GM19324 (cell line): ENCODE results near the gene ST14.
"Not testable (repeated sequence)": the region's sequence is repeated elsewhere in the genome, so short reads cannot be mapped to it uniquely, and the experiment has no call there.

ENCODE experiments used
- ATAC-seq: cut with Tn5 transposase; IDR thresholded peaks from one replicate; pipeline ENCODE4 v1.9.1; 2021; ENCODE audit warnings: mild to moderate bottlenecking, moderate library complexity; ENCODE audit not compliant: unreplicated experiment, low FRiP score

The ST14 gene

DNA sequence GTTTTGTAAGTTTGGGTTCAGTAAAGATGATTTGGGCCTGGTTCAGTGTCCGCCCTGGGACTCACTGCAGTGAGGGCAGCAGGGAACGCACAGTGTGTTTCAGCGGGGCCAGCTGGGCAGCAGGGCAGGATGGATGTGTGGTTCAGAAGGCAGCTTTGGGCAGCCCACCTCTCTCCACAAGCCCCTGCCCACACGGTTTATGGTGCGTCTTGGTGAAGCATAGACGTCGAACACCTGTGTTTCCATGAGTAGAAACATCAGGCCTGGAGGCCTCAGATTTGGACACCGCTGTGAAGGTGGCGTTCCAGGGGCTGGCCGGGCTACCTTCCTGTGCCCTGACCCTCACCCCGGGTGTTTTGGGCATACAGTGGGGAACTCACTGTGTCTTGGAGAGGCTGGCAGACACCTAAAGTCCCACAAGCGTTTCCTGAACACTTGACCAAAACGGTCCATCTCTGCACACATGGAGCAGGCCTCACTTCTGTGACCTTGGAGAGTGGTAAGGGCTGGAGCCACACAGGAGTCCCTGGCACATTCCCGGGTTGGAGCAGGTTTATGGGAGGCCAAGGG is 59.0 kb downstream of the ST14 start:
- no peak for ATAC-seq

DNA sequence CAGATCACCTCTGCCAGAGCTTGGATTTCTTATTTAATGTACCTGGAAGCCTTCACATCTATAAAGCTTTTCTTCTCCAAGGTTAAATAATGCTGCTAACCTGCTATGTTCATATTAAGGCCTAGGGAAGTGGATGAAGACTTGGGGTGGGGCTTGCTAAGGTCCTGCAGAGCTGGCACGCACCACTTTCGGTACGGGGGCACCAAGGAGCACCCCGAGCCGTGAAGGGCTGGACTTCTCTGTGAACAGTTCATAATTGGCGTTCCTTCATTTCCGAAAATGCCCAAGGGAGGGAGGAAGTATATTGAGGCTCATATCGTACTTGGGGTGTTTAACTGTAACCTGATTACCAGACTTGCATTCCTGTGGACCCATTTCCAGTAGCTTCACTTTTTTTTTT is 59.6 kb downstream of the ST14 start:
- ATAC-seq: no peak

DNA sequence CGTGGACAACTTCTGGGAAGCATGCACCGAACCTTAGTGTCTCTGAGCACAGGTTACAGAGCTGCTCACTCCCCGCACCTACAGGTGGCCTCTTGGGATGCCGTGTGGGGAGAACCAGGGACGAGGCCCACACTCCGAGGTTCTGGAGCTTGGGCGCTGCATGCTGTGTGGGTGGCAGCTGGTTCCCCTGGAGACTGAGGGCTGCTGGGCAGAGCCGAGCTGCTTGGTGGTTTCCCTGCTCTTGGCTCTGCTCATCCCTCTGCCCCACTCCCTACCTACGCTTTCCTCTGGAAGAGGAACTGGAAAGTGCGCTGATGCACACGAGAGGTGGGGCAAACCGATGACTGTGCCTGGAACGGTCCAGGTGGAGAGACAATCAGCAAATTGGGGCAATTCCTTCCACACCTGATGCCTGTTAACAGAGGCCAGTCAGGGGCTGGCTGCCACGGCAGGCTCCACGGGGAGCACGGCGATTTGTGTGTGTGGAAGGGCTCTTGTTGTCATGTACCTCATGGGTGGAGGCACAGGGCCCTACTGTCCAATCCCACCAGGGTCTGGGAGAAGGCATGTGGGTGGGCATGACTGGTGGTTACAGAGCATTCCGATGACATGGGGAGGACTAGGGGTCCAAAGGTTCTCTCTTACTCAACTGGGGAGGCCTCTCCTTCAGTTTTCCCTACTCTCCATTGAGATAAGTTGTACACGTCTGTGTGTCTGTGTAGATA is 60.9 kb downstream of the ST14 start:
- ATAC-seq: no peak

DNA sequence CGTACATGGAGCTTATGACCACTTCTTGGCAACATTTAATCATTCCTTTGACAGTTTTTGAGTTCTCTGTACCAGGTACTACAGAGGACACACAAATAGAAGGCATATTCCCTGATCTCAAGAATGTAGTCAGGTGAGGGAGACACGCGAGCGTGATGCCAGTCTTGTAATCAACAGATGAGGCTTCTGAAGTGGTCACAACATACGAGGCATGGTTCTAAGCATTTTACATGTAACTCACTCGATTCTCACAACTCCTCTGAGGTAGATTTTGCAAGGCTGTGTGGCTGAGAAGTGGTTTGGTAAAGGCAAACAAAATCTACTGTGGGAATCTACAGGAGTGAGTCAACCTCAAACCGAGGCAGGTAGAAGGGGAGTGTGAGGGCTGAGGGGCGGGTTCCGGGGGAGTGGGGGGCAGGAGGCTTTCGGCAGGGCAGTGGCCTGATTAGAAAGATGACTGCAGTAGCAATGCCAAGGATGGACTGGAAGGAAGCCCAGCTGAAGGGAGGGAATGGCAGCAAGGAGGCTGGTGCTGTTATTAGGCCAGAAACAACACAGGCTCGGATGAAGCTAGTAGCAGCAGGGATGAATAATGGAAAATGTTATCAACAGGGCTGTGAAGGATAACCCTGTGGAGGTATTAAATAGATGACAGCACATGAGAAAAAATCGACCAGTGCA is 63.8 kb downstream of the ST14 start:
- ATAC-seq: no peak

DNA sequence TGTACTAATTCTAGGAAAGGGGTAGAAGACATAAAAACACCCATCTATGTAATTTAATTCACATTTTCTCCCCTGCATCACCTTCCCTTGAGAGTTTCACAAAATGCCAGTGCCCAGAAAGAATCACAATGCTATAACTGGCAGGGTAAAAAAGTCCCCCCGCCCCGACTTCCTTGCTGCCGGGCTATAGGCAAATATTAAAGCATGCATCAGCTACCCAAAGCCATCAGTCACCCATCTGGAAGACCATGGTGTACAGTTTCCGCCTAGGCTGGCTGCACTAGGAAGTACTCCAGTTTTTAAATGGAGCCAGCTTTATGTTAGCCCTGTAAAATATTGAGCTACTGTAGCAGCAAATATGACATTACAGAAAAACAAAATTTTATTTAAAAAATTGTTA is 67.8 kb downstream of the ST14 start:
- no peak for ATAC-seq

DNA sequence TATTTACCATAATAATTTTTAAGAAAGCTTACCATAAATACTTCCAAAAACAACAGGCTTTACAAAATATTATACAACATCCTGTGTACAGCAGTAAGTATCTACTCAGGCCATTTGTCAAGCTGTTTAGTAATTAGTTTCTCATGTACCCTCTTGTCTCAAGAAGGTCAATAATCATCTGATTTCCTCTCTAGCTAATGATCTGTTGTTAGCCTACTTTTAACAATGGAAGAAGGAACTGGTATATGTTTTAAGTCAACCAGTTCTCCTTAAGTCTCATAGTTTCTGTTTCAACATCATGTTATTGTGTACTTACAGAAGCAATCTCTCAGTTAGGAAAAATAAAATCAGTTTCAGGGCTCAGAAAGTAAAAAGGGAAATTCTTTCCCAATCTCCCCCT is 73.9 kb downstream of the ST14 start:
- not testable (repeated sequence) for ATAC-seq

DNA sequence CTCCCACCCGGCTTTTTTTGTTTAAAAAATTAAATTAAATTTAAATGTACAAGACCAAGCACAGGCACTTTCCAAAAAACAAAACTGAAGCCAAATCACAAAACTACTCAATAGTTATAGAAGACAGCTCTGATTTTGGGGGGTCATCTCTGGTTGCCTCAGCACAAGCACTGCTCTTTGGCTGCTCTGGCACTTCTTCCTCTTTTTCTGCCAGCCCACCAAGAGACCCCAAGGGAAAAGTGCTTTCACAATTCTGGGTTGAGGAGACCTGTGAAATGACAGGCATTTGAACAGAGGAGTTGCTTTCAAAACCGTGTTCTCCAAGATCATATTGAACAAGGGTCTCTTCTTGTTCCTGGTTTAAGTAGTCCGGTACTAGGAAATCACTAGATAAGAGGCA is 74.3 kb downstream of the ST14 start:
- not testable (repeated sequence) for ATAC-seq

DNA sequence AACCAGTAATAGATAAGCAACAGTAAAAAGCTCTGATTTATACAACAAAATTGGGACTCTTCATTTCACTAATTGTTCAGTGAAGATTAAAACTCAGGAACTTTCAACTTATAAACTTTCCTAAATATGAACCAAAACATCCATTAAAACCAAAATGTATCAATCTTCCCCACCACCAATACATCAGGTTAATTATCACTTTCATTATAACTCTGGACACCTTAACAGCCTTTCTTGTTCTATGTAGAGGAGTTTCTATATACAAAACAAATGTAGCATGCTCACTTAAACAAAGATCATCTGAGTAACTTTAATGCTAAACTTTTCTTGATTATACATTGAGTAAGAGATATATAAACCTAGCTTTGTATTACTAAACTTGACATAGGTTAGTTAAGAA is 74.7 kb downstream of the ST14 start:
- no peak for ATAC-seq

GRCh38 chr11:130237282-130238006 is 77.9 kb downstream of the ST14 start:
- no peak for ATAC-seq

GRCh38 chr11:130241713-130242112 is 82.1 kb downstream of the ST14 start:
- no peak for ATAC-seq

DNA sequence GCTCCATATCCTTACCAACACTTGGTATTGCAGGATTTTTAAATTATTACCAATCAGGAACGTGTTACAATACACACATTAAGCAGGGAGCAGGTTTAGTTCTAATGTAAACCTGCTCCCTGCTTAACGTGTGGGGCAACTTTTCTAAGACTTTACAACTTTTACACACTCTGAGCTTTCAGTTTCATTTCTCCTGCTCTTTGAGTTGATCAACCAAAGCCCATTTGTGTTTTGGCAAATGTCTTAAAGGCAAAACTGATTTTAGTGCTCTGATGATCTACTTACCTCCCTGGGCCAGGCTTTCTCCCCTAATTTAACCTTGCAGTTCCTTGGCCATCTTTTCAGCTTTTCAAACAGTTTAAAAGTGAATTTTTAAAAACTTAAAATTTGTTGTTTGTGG is 84.2 kb downstream of the ST14 start:
- peak; percentile 59 for ATAC-seq

- no peak for ATAC-seq
Observed at GRCh38 chr11:130244848-130245247, 85.3 kb downstream of the ST14 start.

- ATAC-seq: not testable (repeated sequence)
Observed at GRCh38 chr11:130245375-130245774, 85.8 kb downstream of the ST14 start.

- ATAC-seq: no peak
Observed at GRCh38 chr11:130246270-130246669, 86.7 kb downstream of the ST14 start.

- ATAC-seq: no peak
Observed at GRCh38 chr11:130246738-130247137, 87.2 kb downstream of the ST14 start.

DNA sequence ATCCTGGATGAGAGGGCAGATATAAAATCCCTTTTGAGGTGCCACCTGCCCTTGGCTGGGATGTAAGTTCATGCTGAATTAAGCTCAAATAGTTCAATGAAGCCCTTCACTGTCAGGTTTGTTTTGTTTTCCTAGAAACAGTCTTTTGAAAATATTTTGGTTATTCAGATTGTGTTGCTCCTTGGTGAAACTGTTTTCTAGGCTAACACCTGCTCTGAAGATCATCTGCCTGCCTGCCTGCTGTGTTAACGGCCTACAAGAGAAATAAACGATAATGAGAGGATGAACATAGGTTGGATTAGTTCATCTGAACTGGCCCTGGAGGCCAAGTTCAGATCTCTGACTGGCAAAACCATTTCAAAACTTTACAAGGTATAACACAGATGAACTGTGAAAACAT is 87.7 kb downstream of the ST14 start:
- ATAC-seq: no peak

- ATAC-seq: no peak
Observed at GRCh38 chr11:130249371-130249770, 89.8 kb downstream of the ST14 start.

GRCh38 chr11:130249929-130250328 is 90.3 kb downstream of the ST14 start:
- not testable (repeated sequence) for ATAC-seq

DNA sequence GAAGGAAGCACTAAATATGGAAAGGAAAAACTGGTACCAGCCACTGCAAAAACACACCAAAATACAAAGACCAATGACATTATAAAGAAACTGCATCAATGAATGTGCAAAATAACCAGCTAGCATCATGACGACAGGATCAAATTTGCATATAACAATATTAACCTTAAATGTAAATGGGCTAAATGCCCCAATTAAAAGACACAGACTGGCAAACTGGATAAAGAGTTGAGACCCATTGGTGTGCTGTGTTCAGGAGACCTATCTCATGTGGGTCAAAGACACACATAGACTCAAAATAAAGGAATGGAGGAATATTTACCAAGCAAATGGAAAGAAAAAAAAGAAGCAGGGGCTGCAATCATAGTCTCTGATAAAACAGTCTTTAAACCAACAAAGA is 92.2 kb downstream of the ST14 start:
- ATAC-seq: not testable (repeated sequence)
